GM12892 (cell line): ENCODE results near the gene CELA2A.

Experiments
- POLR2A ChIP-seq: IDR thresholded peaks from 2 replicates; pipeline ENCODE4 v1.6.1; 2011; ENCODE audit warnings: low read depth, low read length, control low read depth
- TAF1 ChIP-seq: IDR thresholded peaks from 2 replicates; pipeline ENCODE4 v1.6.1; 2011; ENCODE audit warnings: low read depth, mild to moderate bottlenecking, control low read depth, low read length, borderline replicate concordance

DNA sequence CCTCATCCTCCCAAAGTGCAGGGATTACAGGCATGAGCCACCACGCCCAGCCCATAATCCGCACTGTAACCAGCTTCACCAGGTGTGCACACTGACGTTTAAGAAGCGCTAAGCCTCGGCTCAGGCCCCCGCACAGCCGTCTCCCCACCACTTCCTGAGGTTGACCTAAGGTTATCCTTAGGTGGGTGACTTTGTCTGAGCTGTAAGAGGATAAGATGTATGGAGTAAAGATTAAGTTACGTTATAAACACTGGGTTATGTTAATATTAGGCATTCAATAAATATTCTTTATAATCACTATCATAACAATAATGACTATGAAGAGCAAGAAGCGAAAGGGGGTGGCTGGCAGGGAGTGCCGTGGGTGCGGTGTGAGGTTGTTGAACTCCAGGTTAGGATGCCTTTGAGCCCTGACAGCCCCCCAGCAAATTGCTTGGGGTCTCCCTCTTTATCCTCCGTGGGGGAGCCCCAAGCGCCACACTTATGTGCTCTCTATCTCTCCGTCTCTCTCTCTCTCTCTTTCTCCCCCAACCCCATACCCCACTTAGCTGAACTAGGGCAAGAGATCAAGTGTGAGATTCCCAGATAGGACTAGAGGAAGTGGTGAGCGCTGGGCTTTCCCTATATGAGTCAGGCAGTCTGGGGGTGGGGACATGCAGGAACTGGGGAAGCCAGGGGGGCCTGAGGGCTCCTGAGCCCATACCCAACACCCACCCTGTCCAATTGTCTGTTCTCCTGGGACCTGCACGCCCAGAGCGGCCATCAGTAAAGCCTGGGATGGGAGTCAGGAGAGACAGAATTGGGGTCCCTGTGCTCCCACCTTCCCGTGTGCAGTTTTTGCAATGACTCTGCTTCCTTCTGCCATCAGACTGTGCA, 39.2 kb upstream of the CELA2A start:
- TF ChIP-seq POLR2A: no peak
- TF ChIP-seq TAF1: no peak
